ENCODE measurements around the gene ZNF331.

DNA sequence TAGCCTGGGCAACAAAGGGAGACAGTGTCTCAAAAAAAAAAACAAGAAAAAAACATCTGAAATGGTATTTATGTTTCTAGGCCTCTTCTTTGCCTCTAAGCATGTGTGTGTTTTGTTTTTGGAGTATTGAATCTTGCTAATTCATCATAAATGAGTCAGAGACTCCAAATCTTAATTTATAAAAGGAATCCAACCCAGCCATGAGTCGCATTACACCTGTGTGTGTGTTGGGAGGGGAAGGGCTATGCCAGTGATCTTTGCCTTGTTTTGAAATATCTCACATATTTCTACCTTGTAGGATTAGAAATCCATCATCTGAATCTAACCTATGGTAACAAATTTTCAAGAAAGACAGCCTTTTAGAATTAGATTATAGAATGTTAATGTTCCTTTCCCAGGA lies 4.0 kb downstream of the ZNF331 start:
- TF ChIP-seq, protein P1, sequence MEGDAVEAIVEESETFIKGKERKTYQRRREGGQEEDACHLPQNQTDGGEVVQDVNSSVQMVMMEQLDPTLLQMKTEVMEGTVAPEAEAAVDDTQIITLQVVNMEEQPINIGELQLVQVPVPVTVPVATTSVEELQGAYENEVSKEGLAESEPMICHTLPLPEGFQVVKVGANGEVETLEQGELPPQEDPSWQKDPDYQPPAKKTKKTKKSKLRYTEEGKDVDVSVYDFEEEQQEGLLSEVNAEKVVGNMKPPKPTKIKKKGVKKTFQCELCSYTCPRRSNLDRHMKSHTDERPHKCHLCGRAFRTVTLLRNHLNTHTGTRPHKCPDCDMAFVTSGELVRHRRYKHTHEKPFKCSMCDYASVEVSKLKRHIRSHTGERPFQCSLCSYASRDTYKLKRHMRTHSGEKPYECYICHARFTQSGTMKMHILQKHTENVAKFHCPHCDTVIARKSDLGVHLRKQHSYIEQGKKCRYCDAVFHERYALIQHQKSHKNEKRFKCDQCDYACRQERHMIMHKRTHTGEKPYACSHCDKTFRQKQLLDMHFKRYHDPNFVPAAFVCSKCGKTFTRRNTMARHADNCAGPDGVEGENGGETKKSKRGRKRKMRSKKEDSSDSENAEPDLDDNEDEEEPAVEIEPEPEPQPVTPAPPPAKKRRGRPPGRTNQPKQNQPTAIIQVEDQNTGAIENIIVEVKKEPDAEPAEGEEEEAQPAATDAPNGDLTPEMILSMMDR (conservative IDR thresholded peaks at IDR 0.05; ENCODE audit: low read depth, low read length), result no peak
- TF ChIP-seq EZH2 (IDR thresholded peaks at IDR 0.05; ENCODE audit: borderline replicate concordance, low read depth, low read length, poor library complexity, severe bottlenecking), result no peak
